PC-3 (cell line): ENCODE data around the gene CCDC169. TPM values are rescaled to one million over a fixed set of nuclear protein-coding genes. Genes with fewer than 3 reads are reported as not detected.
"Not testable (repeated sequence)": the region's sequence is repeated elsewhere in the genome, so short reads cannot be mapped to it uniquely, and the experiment has no call there.

ENCODE experiments used
- ATAC-seq: fragments of 200-7000 bp; cut with Tn5 transposase; 2 replicates; pipeline ENCODE4 v1.9.1; 2020; ENCODE audit warnings: mild to moderate bottlenecking, moderate library complexity
- BruUV-seq: library from RNA; stranded (reverse); fragments of 400-500 nt; replicated peaks from 2 replicates; lab custom pipeline; 2021; lab: Mats Ljungman, UMichigan
- CTCF ChIA-PET: fragments of 300-600 bp; sonication (Branson Sonifier 250); formaldehyde crosslinking; loops from one replicate; lab custom pipeline; 2022; ENCODE audit warnings: antibody characterized with exemption; lab: Charles Lee
- POLR2A ChIA-PET: fragments of 300-600 bp; sonication (Branson Sonifier 250); formaldehyde crosslinking; loops from one replicate; lab custom pipeline; 2022; ENCODE audit warnings: antibody characterized with exemption; ENCODE audit not compliant: unreplicated experiment; lab: Charles Lee
- DNase-seq: peaks from one replicate; pipeline ENCODE4 v3.0.0-alpha.2; 2015
- H2AFZ ChIP-seq: fragments of 300-600 bp; sonication (generic); 2 replicates; pipeline ENCODE4 v1.6.0; 2016; ENCODE audit warnings: antibody characterized with exemption, low read length
- H3F3A ChIP-seq: fragments of 300-600 bp; sonication (generic); one replicate; pipeline ENCODE4 v1.6.0; 2017; ENCODE audit warnings: antibody characterized with exemption, low read length, control low read depth, mild to moderate bottlenecking; ENCODE audit not compliant: unreplicated experiment
- H3K27ac ChIP-seq: fragments of 300-600 bp; sonication (generic); 2 replicates; pipeline ENCODE4 v1.5.1; 2016; ENCODE audit warnings: mild to moderate bottlenecking, low read length
- H3K27me3 ChIP-seq: fragments of 300-600 bp; sonication (generic); 2 replicates; pipeline ENCODE4 v1.6.1; 2016; ENCODE audit warnings: low read length, mixed read lengths
- H3K36me3 ChIP-seq: fragments of 300-600 bp; sonication (generic); 2 replicates; pipeline ENCODE4 v1.6.1; 2016; ENCODE audit warnings: low read depth, mixed run types, low read length, mixed read lengths
- H3K4me1 ChIP-seq: fragments of 300-600 bp; sonication (generic); 2 replicates; pipeline ENCODE4 v1.5.1; 2016; ENCODE audit warnings: low read length; ENCODE audit not compliant: insufficient read depth
- H3K4me2 ChIP-seq: fragments of 300-600 bp; sonication (generic); 2 replicates; pipeline ENCODE4 v1.6.0; 2016; ENCODE audit warnings: low read length
- H3K4me3 ChIP-seq: fragments of 300-600 bp; sonication (generic); 2 replicates; pipeline ENCODE4 v1.5.1; 2016; ENCODE audit warnings: mild to moderate bottlenecking, low read length, mixed read lengths
- H3K79me2 ChIP-seq: fragments of 300-600 bp; sonication (generic); 2 replicates; pipeline ENCODE4 v1.6.1; 2017; ENCODE audit warnings: low read length, mixed read lengths
- H3K9ac ChIP-seq: fragments of 300-600 bp; sonication (generic); 2 replicates; pipeline ENCODE4 v1.6.0; 2016; ENCODE audit warnings: mild to moderate bottlenecking, low read length
- H3K9me2 ChIP-seq: fragments of 300-600 bp; sonication (generic); replicated peaks from 2 replicates; pipeline ENCODE4 v1.6.1; 2016; ENCODE audit warnings: mixed run types, low read length, mixed read lengths
- H3K9me3 ChIP-seq: fragments of 300-600 bp; sonication (generic); 2 replicates; pipeline ENCODE4 v1.6.1; 2016; ENCODE audit warnings: low read length, mixed read lengths
- H4K20me1 ChIP-seq: fragments of 300-600 bp; sonication (generic); 2 replicates; pipeline ENCODE4 v1.6.1; 2016; ENCODE audit warnings: low read length, mixed read lengths
- EZH2 ChIP-seq: fragments of 300-600 bp; sonication (generic); IDR thresholded peaks from one replicate; pipeline ENCODE4 v1.6.1; 2017; ENCODE audit warnings: antibody characterized with exemption, mild to moderate bottlenecking, low read length; ENCODE audit not compliant: unreplicated experiment
- EZH2phosphoT487 ChIP-seq: fragments of 300-600 bp; sonication (generic); IDR thresholded peaks from 2 replicates; pipeline ENCODE4 v1.6.1; 2018; ENCODE audit warnings: mild to moderate bottlenecking, antibody characterized with exemption, low read length, borderline replicate concordance
- intact Hi-C: fragments of 100-400 bp; cut with micrococcal nuclease; formaldehyde crosslinking; loops from 2 replicates; pipeline ENCODE4 v1.9.0; 2023
- total RNA-seq: library from RNA; depleted of rRNA; stranded (reverse); fragments of >200 nt; gene quantifications from 2 replicates; pipeline ENCODE4 v1.2.3, GENCODE V29; 2014
- TF ChIP-seq, protein P1 (sequence below): fragments of 300-600 bp; sonication (generic); conservative IDR thresholded peaks from 2 replicates; pipeline ENCODE4 v1.5.1; 2017; ENCODE audit warnings: antibody characterized with exemption, low read depth, mild to moderate bottlenecking, low read length

The CCDC169 gene
- total RNA-seq, 1 experiment from 2014 or later = 0.69 TPM

DNA sequence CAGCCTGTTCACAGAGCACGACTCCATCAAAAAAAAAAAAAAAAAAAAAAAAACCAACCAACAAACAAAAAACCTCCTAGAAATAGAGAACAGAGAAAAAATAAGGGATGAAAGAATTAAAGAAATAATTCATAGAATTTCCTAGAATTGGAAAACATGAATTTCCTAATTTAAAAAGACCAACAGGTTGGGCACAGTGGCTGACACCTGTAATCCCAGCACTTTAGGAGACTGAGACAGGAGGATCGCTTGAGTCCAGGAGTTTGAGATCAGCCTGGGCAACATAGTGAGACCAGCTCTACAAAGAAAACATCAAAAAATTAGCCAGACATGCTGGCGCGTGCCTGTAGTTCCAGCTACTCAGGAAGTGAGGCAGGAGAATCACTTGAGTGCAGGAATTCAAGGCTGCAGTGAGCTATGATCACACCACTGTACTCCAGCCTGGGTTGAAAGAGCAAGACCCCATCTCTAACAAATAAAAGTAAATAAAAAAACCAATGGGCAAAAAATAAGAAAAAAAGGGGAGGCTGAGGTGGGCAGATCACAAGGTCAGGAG is 42.1 kb upstream of the CCDC169 start:
- TF ChIP-seq, protein P1, sequence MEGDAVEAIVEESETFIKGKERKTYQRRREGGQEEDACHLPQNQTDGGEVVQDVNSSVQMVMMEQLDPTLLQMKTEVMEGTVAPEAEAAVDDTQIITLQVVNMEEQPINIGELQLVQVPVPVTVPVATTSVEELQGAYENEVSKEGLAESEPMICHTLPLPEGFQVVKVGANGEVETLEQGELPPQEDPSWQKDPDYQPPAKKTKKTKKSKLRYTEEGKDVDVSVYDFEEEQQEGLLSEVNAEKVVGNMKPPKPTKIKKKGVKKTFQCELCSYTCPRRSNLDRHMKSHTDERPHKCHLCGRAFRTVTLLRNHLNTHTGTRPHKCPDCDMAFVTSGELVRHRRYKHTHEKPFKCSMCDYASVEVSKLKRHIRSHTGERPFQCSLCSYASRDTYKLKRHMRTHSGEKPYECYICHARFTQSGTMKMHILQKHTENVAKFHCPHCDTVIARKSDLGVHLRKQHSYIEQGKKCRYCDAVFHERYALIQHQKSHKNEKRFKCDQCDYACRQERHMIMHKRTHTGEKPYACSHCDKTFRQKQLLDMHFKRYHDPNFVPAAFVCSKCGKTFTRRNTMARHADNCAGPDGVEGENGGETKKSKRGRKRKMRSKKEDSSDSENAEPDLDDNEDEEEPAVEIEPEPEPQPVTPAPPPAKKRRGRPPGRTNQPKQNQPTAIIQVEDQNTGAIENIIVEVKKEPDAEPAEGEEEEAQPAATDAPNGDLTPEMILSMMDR = no peak
- TF ChIP-seq EZH2phosphoT487 = no peak
- no peak for TF ChIP-seq EZH2
- H4K20me1 ChIP-seq = no peaks in the 10 kb centered on the region
- BruUV-seq = no TSS peak
- no peak overlapping the region for H3K4me2 ChIP-seq
- ChIA-PET POLR2A (no interaction called here), CTCF (no interaction called here)
- no peak overlapping the region for H2AFZ ChIP-seq
- no peaks in the 10 kb centered on the region for H3K4me1 ChIP-seq
- H3K79me2 ChIP-seq = peaks cover 41% of the 10 kb centered on the region
- H3K9ac ChIP-seq = no peak overlapping the region
- H3K36me3 ChIP-seq = no peaks in the 10 kb centered on the region
- DNase-seq = no peak
- no peak overlapping the region for H3K27ac ChIP-seq
- no peaks in the 10 kb centered on the region for H3F3A ChIP-seq
- no peaks in the 10 kb centered on the region for H3K9me3 ChIP-seq
- no peaks in the 10 kb centered on the region for H3K9me2 ChIP-seq
- ATAC-seq = no peak
- intact Hi-C loops = no loop called here
- H3K4me3 ChIP-seq = no peak overlapping the region
- H3K27me3 ChIP-seq = no peaks in the 10 kb centered on the region

DNA sequence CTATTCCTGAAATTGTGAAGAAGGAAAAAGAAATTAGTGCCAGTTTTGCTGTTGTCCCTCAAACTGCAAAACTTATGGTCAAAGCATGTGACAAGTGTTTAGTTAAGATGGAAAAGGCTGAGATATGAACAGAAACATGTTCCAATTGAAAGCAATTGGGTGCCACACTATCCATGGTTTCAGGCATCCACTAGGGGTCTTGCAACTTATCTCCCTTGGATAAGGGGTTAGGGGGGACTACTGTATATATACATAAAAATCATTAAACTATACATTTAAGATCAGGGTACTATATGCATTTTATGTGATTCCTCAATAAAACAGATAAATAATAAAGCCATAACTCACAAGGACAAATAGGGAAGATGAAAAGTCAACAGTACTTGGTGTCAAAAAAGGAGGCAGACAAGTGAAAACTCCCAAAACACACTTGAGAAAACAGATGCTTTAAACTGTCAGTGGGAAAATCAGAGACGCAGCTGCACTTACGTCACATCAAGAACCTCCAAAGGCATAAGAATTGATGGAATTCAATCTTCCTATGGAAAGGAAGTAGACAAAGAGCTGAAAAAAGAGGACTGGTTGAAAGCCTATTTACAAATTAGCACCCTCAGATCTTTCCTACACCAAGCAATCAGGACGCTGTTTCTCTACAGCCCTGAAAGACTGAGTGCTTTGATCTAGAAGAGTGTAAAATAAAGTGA is 40.5 kb upstream of the CCDC169 start:
- no peaks in the 10 kb centered on the region for H3K27me3 ChIP-seq
- BruUV-seq = no TSS peak
- no peaks in the 10 kb centered on the region for H3K36me3 ChIP-seq
- H4K20me1 ChIP-seq = no peaks in the 10 kb centered on the region
- ChIA-PET POLR2A (no interaction called here), CTCF (no interaction called here)
- TF ChIP-seq, protein P1 = no peak
- TF ChIP-seq EZH2phosphoT487 (no peak), EZH2 (no peak)
- H3K9me3 ChIP-seq = no peaks in the 10 kb centered on the region
- DNase-seq = no peak
- H3K4me2 ChIP-seq = no peak overlapping the region
- no peak overlapping the region for H3K27ac ChIP-seq
- no peak for ATAC-seq
- no peak overlapping the region for H3K9ac ChIP-seq
- no peaks in the 10 kb centered on the region for H3K9me2 ChIP-seq
- H3F3A ChIP-seq = no peaks in the 10 kb centered on the region
- no peaks in the 10 kb centered on the region for H3K4me1 ChIP-seq
- no peak overlapping the region for H3K4me3 ChIP-seq
- H3K79me2 ChIP-seq = peaks cover 40% of the 10 kb centered on the region; the same call in 1 of the 2 replicates
- no peak overlapping the region for H2AFZ ChIP-seq
- intact Hi-C loops = no loop called here

DNA sequence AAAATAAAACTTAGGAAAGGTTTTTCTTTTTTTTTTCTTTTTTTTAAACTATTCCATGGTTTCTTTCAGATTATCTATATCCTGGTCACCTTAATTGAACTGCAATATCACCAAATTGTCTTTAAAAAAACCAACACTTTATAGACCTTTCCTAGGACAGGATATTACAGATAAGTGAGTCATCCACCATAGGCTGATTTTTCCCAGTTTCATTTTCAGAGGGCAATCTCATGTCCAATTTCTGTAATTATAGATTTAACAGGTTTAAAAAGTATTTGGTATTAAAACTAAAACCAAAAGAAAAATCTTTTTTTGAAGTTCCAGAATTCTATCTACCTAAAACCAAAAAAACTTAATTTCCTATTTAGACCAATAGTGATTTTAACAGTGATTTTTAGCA is 35.4 kb upstream of the CCDC169 start:
- Histone ChIP-seq H2AFZ (no peak overlapping the region), H3K4me3 (no peak overlapping the region), H3K27ac (no peak overlapping the region), H3K79me2 (peaks cover 12% of the 10 kb centered on the region; the same call in 1 of the 2 replicates), H3K9me2 (no peaks in the 10 kb centered on the region), H3K9ac (no peak overlapping the region), H3K4me2 (no peak overlapping the region), H3F3A (no peaks in the 10 kb centered on the region), H3K27me3 (no peaks in the 10 kb centered on the region), H3K36me3 (0 out of 2 replicates have a peak, but pooled peaks cover 2% of the 10 kb centered on the region), H3K9me3 (no peaks in the 10 kb centered on the region), H4K20me1 (no peaks in the 10 kb centered on the region), H3K4me1 (no peaks in the 10 kb centered on the region)
- TF ChIP-seq EZH2phosphoT487 (no peak), EZH2 (no peak)
- TF ChIP-seq, protein P1 = no peak
- intact Hi-C loops = no loop called here
- ATAC-seq = 0 out of 2 replicates have a peak, but pooled peaks have one; percentile 31
- BruUV-seq = no TSS peak
- DNase-seq = peak; percentile 33
- POLR2A ChIA-PET = no interaction called here
- CTCF ChIA-PET = no interaction called here

DNA sequence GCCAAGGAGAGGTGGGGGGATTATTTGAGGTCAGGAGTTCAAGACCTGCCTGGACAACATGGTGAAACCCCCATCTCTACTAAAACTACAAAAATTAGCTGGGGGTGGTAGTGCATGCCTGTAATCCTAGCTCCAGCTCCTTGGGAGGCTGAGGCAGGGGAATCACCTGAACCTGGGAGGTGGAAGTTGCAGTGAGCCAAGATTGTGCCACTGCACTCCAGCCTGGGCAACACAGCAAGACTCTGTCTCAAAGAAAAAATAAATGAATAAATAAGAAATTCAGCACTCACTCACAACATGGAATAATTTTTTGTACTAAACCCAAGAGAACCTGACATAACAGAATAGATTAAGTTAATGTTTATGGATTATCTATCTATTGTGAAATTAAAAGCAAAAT is 34.6 kb upstream of the CCDC169 start:
- ATAC-seq = not testable (repeated sequence)

More for the DNA sequence above, 34.6 kb upstream of the CCDC169 start:
- H2AFZ ChIP-seq, H3K4me2 ChIP-seq, H3K4me3 ChIP-seq, H3K27me3 ChIP-seq, POLR2A ChIA-PET, H3K9me3 ChIP-seq, H4K20me1 ChIP-seq, H3K36me3 ChIP-seq, CTCF ChIA-PET, H3K4me1 ChIP-seq, DNase-seq, H3K9me2 ChIP-seq, H3K79me2 ChIP-seq, BruUV-seq, H3K9ac ChIP-seq, H3F3A ChIP-seq, H3K27ac ChIP-seq, intact Hi-C loops: not testable (repeated sequence)
